ENCODE measurements around the gene CCDC3. TPM values are rescaled to one million over a fixed set of nuclear protein-coding genes. Genes with fewer than 3 reads are reported as not detected.
"Not testable (repeated sequence)": the region's sequence is repeated elsewhere in the genome, so short reads cannot be mapped to it uniquely, and the experiment has no call there.

CCDC3 gene
- total RNA-seq, 1 donor from 2014 or later = 0.40 TPM

DNA sequence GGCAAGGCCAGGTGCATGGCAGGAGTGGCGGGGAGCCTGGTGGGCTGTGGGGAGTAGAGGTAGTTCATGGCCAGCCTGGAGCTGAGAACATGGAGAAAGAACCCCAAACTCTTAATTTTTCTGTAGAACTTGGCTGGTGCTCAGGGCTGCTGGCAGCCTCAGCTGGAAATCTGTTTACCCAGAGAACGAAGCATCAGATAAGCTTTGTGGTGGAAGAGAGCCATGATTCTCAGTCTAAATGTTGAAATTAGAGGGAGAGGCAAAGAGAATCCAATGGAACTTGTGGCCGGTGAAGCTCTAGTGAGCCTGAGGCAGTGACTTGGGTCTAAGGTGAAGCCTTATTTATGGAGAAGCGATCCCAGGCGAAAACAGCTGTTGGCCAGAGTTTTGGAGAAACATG is 126.4 kb downstream of the CCDC3 start:
- TF ChIP-seq, protein P1, sequence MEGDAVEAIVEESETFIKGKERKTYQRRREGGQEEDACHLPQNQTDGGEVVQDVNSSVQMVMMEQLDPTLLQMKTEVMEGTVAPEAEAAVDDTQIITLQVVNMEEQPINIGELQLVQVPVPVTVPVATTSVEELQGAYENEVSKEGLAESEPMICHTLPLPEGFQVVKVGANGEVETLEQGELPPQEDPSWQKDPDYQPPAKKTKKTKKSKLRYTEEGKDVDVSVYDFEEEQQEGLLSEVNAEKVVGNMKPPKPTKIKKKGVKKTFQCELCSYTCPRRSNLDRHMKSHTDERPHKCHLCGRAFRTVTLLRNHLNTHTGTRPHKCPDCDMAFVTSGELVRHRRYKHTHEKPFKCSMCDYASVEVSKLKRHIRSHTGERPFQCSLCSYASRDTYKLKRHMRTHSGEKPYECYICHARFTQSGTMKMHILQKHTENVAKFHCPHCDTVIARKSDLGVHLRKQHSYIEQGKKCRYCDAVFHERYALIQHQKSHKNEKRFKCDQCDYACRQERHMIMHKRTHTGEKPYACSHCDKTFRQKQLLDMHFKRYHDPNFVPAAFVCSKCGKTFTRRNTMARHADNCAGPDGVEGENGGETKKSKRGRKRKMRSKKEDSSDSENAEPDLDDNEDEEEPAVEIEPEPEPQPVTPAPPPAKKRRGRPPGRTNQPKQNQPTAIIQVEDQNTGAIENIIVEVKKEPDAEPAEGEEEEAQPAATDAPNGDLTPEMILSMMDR (conservative IDR thresholded peaks at IDR 0.05; ENCODE audit: low read depth, low read length) = no peak
- no peak overlapping the region for H3K4me3 ChIP-seq (ENCODE audit: low read depth, low read length)
- DNase-seq (ENCODE audit: low read depth) = no peak

DNA sequence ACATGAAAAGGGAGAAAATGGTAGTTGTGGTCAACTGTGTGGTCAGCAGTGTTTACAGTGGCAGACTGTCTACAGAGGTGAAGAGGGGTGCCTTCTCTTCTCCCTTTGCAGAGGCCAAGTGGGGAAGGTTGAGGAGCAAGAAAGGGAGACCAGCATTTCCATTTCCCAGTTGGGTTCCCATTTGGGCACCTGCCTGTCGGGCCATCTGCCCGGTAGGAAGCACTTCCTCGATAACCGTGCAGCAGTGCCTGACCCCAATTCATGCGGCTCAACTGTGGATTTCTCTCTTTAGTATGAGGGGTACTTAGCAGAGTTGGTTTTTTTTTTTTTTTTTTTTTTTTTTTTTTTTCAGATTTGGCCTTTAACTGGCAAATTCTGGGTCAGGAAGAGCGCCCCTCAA is 127.0 kb downstream of the CCDC3 start:
- TF ChIP-seq, protein P1 (conservative IDR thresholded peaks at IDR 0.05; ENCODE audit: low read depth, low read length) = no peak
- no peak for DNase-seq (ENCODE audit: low read depth)
- H3K4me3 ChIP-seq (ENCODE audit: low read depth, low read length) = no peak overlapping the region

DNA sequence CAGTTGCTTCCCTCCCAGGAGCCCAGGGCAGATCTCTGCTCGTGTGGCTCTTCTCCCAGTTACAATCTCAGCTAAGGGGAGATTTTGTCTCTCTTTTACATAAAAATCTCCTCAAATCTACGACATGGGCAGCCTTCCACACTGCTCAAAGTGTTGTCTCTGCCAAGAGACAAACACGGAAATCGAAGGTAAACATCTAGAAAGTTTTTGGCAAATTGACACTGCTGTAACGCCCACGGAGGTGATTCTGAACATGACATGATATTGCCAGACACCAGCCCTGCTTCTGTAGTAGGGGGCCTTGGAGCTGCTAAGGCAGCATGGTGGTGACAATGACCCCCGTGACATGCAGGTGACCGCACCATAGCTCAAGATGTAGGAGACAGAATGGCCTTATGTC is 128.3 kb downstream of the CCDC3 start:
- no peak for DNase-seq (ENCODE audit: low read depth)
- TF ChIP-seq, protein P1 (conservative IDR thresholded peaks at IDR 0.05; ENCODE audit: low read depth, low read length) = no peak
- H3K4me3 ChIP-seq (ENCODE audit: low read depth, low read length) = no peak overlapping the region

DNA sequence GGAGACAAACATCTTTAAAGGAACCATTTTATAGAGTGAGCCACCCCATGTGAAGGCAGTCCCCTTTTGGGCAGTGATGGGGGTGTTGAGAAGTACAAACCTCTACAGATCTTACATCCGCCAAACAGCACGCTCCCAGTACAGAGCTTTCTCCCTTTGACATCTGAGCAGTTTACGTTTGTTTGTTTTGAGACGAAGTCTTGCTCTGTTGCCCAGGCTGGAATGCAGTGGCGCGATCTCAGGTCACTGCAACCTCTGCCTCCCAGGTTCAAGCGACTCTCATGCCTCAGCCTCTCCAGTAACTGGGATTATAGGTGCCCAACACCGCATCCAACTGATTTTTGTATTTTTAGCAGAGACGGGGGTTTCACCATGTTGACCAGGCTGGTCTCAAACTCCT is 128.9 kb downstream of the CCDC3 start:
- no peak overlapping the region for H3K4me3 ChIP-seq (ENCODE audit: low read depth, low read length)
- no peak for DNase-seq (ENCODE audit: low read depth)
- TF ChIP-seq, protein P1 (conservative IDR thresholded peaks at IDR 0.05; ENCODE audit: low read depth, low read length) = no peak

DNA sequence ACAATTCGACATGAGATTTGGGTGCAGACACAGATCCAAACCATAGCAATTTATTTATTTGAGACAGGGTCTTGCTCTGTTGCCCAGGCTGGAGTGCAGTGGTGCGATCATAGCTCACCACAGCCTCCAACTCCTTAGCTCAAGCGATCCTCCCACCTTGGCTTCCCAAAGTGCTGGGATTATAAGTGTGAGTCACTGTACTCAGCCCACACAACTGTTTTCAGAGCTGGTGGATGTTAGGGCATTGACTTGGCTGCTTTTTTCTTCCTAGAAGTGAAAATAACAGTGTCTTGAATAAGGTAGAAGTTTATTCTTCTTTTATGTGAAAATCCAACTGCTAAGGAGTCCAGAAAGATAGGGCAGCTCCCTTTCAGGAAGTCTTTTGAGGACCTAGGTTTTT is 132.1 kb downstream of the CCDC3 start:
- TF ChIP-seq, protein P1 (conservative IDR thresholded peaks at IDR 0.05; ENCODE audit: low read depth, low read length) = no peak
- no peak for DNase-seq (ENCODE audit: low read depth)
- no peak overlapping the region for H3K4me3 ChIP-seq (ENCODE audit: low read depth, low read length)

DNA sequence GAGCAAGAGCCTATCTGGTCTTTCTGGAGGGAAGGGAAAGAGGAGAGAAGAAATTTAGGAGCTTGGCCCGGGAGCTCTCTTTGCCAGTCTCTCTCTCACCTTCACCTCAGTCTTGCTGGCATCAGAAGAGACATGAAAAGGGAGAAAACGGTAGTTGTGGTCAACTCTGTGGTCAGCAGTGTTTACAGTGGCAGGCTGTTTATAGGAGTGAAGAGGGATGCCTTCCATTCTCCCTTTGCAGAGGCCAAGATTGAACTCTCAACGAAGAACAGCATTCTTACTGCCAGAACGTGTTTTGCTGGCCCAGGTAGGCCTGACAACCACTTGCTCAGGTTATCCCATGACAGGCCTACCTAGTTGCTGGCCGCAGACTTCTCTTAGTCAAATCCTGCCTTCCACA is 133.3 kb downstream of the CCDC3 start:
- TF ChIP-seq, protein P1 (conservative IDR thresholded peaks at IDR 0.05; ENCODE audit: low read depth, low read length) = no peak
- no peak overlapping the region for H3K4me3 ChIP-seq (ENCODE audit: low read depth, low read length)
- DNase-seq (ENCODE audit: low read depth) = no peak

DNA sequence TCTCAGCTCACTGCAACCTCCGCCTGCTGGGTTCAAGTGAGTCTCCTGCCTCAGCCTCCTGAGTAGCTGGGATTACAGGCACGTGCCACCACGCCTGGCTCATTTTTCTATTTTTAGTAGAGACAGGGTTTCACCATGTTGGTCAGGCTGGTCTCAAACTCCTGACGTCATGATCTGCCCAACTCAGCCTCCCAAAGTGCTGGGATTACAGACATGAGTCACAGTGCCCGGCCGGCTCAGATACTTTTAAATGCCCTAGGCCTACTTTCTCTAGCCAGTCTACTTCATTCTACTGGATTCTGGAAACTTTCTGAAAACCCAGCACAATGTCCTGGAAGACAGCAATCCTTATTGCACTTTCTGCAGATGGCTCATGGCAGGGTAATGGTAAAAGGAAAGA is 136.0 kb downstream of the CCDC3 start:
- not testable (repeated sequence) for DNase-seq (ENCODE audit: low read depth); H3K4me3 ChIP-seq (ENCODE audit: low read depth, low read length)

DNA sequence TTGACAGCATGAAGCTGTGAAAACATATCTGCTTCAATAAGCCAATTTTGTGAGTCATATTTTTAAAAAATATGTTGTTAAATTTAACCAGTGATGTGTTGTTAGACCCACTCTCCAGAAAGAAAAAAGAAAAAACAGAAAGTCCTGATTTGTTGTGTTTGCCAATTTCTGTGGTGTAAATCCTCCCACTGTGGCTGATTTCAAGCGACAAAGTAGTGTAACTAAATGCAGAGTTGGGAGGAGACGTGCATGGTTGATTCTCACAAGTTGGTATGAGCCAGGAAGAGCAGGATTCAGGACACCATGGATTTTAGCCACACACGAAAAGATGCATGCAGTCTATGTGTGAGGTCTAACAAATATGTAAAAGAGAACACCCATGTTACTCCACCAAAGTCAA is 139.1 kb downstream of the CCDC3 start:
- TF ChIP-seq, protein P1 (conservative IDR thresholded peaks at IDR 0.05; ENCODE audit: low read depth, low read length) = no peak
- DNase-seq (ENCODE audit: low read depth) = no peak
- H3K4me3 ChIP-seq (ENCODE audit: low read depth, low read length) = no peak overlapping the region
